Left forelimb (tissue), 1 donor: ENCODE data around the gene GRIK3.

Experiments
- DNase-seq: peaks from one replicate; pipeline ENCODE4 v3.0.0-alpha.2; 2018; ENCODE audit warnings: low spot score

The GRIK3 gene

GRCh38 chr1:36822648-36823047 is 211.7 kb downstream of the GRIK3 start:
- no peak for DNase-seq

- no peak for DNase-seq
Observed at GRCh38 chr1:36821386-36821785, 212.9 kb downstream of the GRIK3 start.

- DNase-seq: no peak
Observed at GRCh38 chr1:36818771-36819170, 215.5 kb downstream of the GRIK3 start.

- DNase-seq: no peak
Observed at GRCh38 chr1:36816348-36816747, 218.0 kb downstream of the GRIK3 start.

GRCh38 chr1:36814774-36815173 is 219.5 kb downstream of the GRIK3 start:
- DNase-seq: no peak

GRCh38 chr1:36814083-36814482 is 220.2 kb downstream of the GRIK3 start:
- no peak for DNase-seq

- DNase-seq: no peak
Observed at GRCh38 chr1:36807262-36807661, 227.1 kb downstream of the GRIK3 start.

- DNase-seq: no peak
Observed at GRCh38 chr1:36805979-36806640, 228.2 kb downstream of the GRIK3 start.

GRCh38 chr1:36804669-36805314 is 229.5 kb downstream of the GRIK3 start:
- no peak for DNase-seq

GRCh38 chr1:36803868-36804570 is 230.3 kb downstream of the GRIK3 start:
- DNase-seq: no peak

- DNase-seq: no peak
Observed at GRCh38 chr1:36802018-36802417, 232.3 kb downstream of the GRIK3 start.

GRCh38 chr1:36797761-36798160 is 236.6 kb downstream of the GRIK3 start:
- no peak for DNase-seq

GRCh38 chr1:36796733-36797132 is 237.6 kb downstream of the GRIK3 start:
- no peak for DNase-seq

GRCh38 chr1:36796106-36796590 is 238.2 kb downstream of the GRIK3 start:
- no peak for DNase-seq

- no peak for DNase-seq
Observed at GRCh38 chr1:36794460-36794859, 239.9 kb downstream of the GRIK3 start.

GRCh38 chr1:36793452-36793851 is 240.9 kb downstream of the GRIK3 start:
- DNase-seq: no peak

GRCh38 chr1:36792292-36792691 is 242.0 kb downstream of the GRIK3 start:
- no peak for DNase-seq

- DNase-seq: no peak
Observed at GRCh38 chr1:36790191-36790590, 244.1 kb downstream of the GRIK3 start.

GRCh38 chr1:36789535-36789934 is 244.8 kb downstream of the GRIK3 start:
- no peak for DNase-seq

GRCh38 chr1:36787312-36787913 is 246.9 kb downstream of the GRIK3 start:
- DNase-seq: no peak

- no peak for DNase-seq
Observed at GRCh38 chr1:36786425-36786824, 247.9 kb downstream of the GRIK3 start.

GRCh38 chr1:36784147-36784859 is 250.0 kb downstream of the GRIK3 start:
- DNase-seq: no peak
